ENCODE results near the gene CDK14.

CDK14 gene

GRCh38 chr7:90869335-90869734 lies 273.2 kb downstream of the CDK14 start:
- TF ChIP-seq TAF1 (IDR thresholded peaks at IDR 0.05; ENCODE audit: borderline replicate concordance, low read depth, low read length): no peak
- no peak for TF ChIP-seq POLR2AphosphoS5 (IDR thresholded peaks at IDR 0.05; ENCODE audit: low read depth, low read length)
- TF ChIP-seq POLR2A (IDR thresholded peaks at IDR 0.05; ENCODE audit: low read depth, low read length): no peak
- DNase-seq (ENCODE audit: insufficient read length): no peak
- FAIRE-seq: no peak

- TF ChIP-seq TAF1 (IDR thresholded peaks at IDR 0.05; ENCODE audit: borderline replicate concordance, low read depth, low read length) (no peak), POLR2A (IDR thresholded peaks at IDR 0.05; ENCODE audit: low read depth, low read length) (no peak), POLR2AphosphoS5 (IDR thresholded peaks at IDR 0.05; ENCODE audit: low read depth, low read length) (no peak)
- DNase-seq (ENCODE audit: insufficient read length): no peak
- no peak for FAIRE-seq
Measured at GRCh38 chr7:90876701-90877100, 280.6 kb downstream of the CDK14 start.

GRCh38 chr7:90877201-90877600 lies 281.1 kb downstream of the CDK14 start:
- TF ChIP-seq POLR2AphosphoS5 (IDR thresholded peaks at IDR 0.05; ENCODE audit: low read depth, low read length) (no peak), POLR2A (IDR thresholded peaks at IDR 0.05; ENCODE audit: low read depth, low read length) (no peak), TAF1 (IDR thresholded peaks at IDR 0.05; ENCODE audit: borderline replicate concordance, low read depth, low read length) (no peak)
- FAIRE-seq (peak; percentile 54), DNase-seq (ENCODE audit: insufficient read length) (no peak)

- no peak for DNase-seq (ENCODE audit: insufficient read length)
- FAIRE-seq: no peak
Measured at GRCh38 chr7:90879924-90880323, 283.8 kb downstream of the CDK14 start.

GRCh38 chr7:90886416-90886815 lies 290.3 kb downstream of the CDK14 start:
- DNase-seq (ENCODE audit: insufficient read length) (no peak), FAIRE-seq (no peak)
- no peak for TF ChIP-seq TAF1 (IDR thresholded peaks at IDR 0.05; ENCODE audit: borderline replicate concordance, low read depth, low read length)
- no peak for TF ChIP-seq POLR2AphosphoS5 (IDR thresholded peaks at IDR 0.05; ENCODE audit: low read depth, low read length)
- no peak for TF ChIP-seq POLR2A (IDR thresholded peaks at IDR 0.05; ENCODE audit: low read depth, low read length)

More at GRCh38 chr7:90879924-90880323, 283.8 kb downstream of the CDK14 start:
- no peak for TF ChIP-seq TAF1 (IDR thresholded peaks at IDR 0.05; ENCODE audit: borderline replicate concordance, low read depth, low read length)
- TF ChIP-seq POLR2A (IDR thresholded peaks at IDR 0.05; ENCODE audit: low read depth, low read length): no peak
- TF ChIP-seq POLR2AphosphoS5 (IDR thresholded peaks at IDR 0.05; ENCODE audit: low read depth, low read length): no peak

GRCh38 chr7:90889210-90889609 lies 293.1 kb downstream of the CDK14 start:
- no peak for FAIRE-seq
- no peak for DNase-seq (ENCODE audit: insufficient read length)
- TF ChIP-seq TAF1 (IDR thresholded peaks at IDR 0.05; ENCODE audit: borderline replicate concordance, low read depth, low read length) (no peak), POLR2AphosphoS5 (IDR thresholded peaks at IDR 0.05; ENCODE audit: low read depth, low read length) (no peak), POLR2A (IDR thresholded peaks at IDR 0.05; ENCODE audit: low read depth, low read length) (no peak)

- DNase-seq (ENCODE audit: insufficient read length) (no peak), FAIRE-seq (no peak)
- TF ChIP-seq POLR2A (IDR thresholded peaks at IDR 0.05; ENCODE audit: low read depth, low read length) (no peak), POLR2AphosphoS5 (IDR thresholded peaks at IDR 0.05; ENCODE audit: low read depth, low read length) (no peak), TAF1 (IDR thresholded peaks at IDR 0.05; ENCODE audit: borderline replicate concordance, low read depth, low read length) (no peak)
Measured at GRCh38 chr7:90889644-90890043, 293.5 kb downstream of the CDK14 start.

- no peak for TF ChIP-seq POLR2A (IDR thresholded peaks at IDR 0.05; ENCODE audit: low read depth, low read length)
- TF ChIP-seq POLR2AphosphoS5 (IDR thresholded peaks at IDR 0.05; ENCODE audit: low read depth, low read length): no peak
- no peak for TF ChIP-seq TAF1 (IDR thresholded peaks at IDR 0.05; ENCODE audit: borderline replicate concordance, low read depth, low read length)
- no peak for DNase-seq (ENCODE audit: insufficient read length)
- FAIRE-seq: no peak
Measured at GRCh38 chr7:90891529-90891928, 295.4 kb downstream of the CDK14 start.

- TF ChIP-seq TAF1 (IDR thresholded peaks at IDR 0.05; ENCODE audit: borderline replicate concordance, low read depth, low read length) (no peak), POLR2AphosphoS5 (IDR thresholded peaks at IDR 0.05; ENCODE audit: low read depth, low read length) (no peak), POLR2A (IDR thresholded peaks at IDR 0.05; ENCODE audit: low read depth, low read length) (no peak)
- DNase-seq (ENCODE audit: insufficient read length) (no peak), FAIRE-seq (peak; percentile 76)
Measured at GRCh38 chr7:90892213-90892612, 296.1 kb downstream of the CDK14 start.

- FAIRE-seq (no peak), DNase-seq (ENCODE audit: insufficient read length) (no peak)
Measured at GRCh38 chr7:90894122-90894521, 298.0 kb downstream of the CDK14 start.

GRCh38 chr7:90896458-90896857 lies 300.3 kb downstream of the CDK14 start:
- TF ChIP-seq TAF1 (IDR thresholded peaks at IDR 0.05; ENCODE audit: borderline replicate concordance, low read depth, low read length) (no peak), POLR2AphosphoS5 (IDR thresholded peaks at IDR 0.05; ENCODE audit: low read depth, low read length) (no peak), POLR2A (IDR thresholded peaks at IDR 0.05; ENCODE audit: low read depth, low read length) (no peak)
- DNase-seq (ENCODE audit: insufficient read length): no peak
- FAIRE-seq: no peak

More at GRCh38 chr7:90894122-90894521, 298.0 kb downstream of the CDK14 start:
- TF ChIP-seq POLR2AphosphoS5 (IDR thresholded peaks at IDR 0.05; ENCODE audit: low read depth, low read length): no peak
- no peak for TF ChIP-seq POLR2A (IDR thresholded peaks at IDR 0.05; ENCODE audit: low read depth, low read length)
- TF ChIP-seq TAF1 (IDR thresholded peaks at IDR 0.05; ENCODE audit: borderline replicate concordance, low read depth, low read length): no peak

GRCh38 chr7:90897961-90898469 lies 301.9 kb downstream of the CDK14 start:
- FAIRE-seq: peak; percentile 70
- TF ChIP-seq POLR2A (IDR thresholded peaks at IDR 0.05; ENCODE audit: low read depth, low read length): no peak
- DNase-seq (ENCODE audit: insufficient read length): no peak
